Neural progenitor cell (in vitro differentiated cells): Measurements from ENCODE around the gene CRTC2. TPM values are rescaled to one million over a fixed set of nuclear protein-coding genes. Genes with fewer than 3 reads are reported as not detected.

Experiments used
- DNase-seq: peaks from one replicate; pipeline ENCODE4 v3.0.0-alpha.2; 2016; ENCODE audit warnings: low spot score
- H2AFZ ChIP-seq: fragments of 200-600 bp; sonication (generic); replicated peaks from 2 replicates; pipeline ENCODE4 v1.6.1; 2016; ENCODE audit warnings: antibody characterized with exemption
- H3F3A ChIP-seq: fragments of 200-600 bp; sonication (generic); 2 replicates; pipeline ENCODE4 v1.6.1; 2016; ENCODE audit warnings: antibody characterized with exemption, low read depth
- H3K27ac ChIP-seq: fragments of 200-600 bp; sonication (generic); 2 replicates; pipeline ENCODE4 v1.5.1; 2016; ENCODE audit warnings: mild to moderate bottlenecking
- H3K27me3 ChIP-seq: fragments of 200-600 bp; sonication (generic); 2 replicates; pipeline ENCODE4 v1.6.1; 2016; ENCODE audit warnings: mild to moderate bottlenecking, moderate library complexity
- H3K36me3 ChIP-seq: fragments of 200-600 bp; sonication (generic); 2 replicates; pipeline ENCODE4 v1.5.1; 2016
- H3K4me1 ChIP-seq: fragments of 200-600 bp; sonication (generic); 2 replicates; pipeline ENCODE4 v1.6.1; 2016; ENCODE audit warnings: mixed run types
- H3K4me2 ChIP-seq: fragments of 200-600 bp; sonication (generic); 2 replicates; pipeline ENCODE4 v1.6.1; 2016
- H3K4me3 ChIP-seq: fragments of 200-600 bp; sonication (generic); 2 replicates; pipeline ENCODE4 v1.5.1; 2016
- H3K79me2 ChIP-seq: fragments of 200-600 bp; sonication (generic); 2 replicates; pipeline ENCODE4 v1.6.1; 2016; ENCODE audit warnings: low read depth
- H3K9ac ChIP-seq: fragments of 200-600 bp; sonication (generic); 2 replicates; pipeline ENCODE4 v1.6.1; 2016
- H3K9me3 ChIP-seq: fragments of 200-600 bp; sonication (generic); 2 replicates; pipeline ENCODE4 v1.5.1; 2016; ENCODE audit warnings: low read depth
- H4K20me1 ChIP-seq: fragments of 200-600 bp; sonication (generic); 2 replicates; pipeline ENCODE4 v1.6.1; 2016; ENCODE audit warnings: low read depth
- H3K27ac Mint-ChIP-seq: 3 replicates; pipeline ENCODE4 v1.8.0; 2021; ENCODE audit warnings: mixed read lengths
- H3K27me3 Mint-ChIP-seq: 2 replicates; pipeline ENCODE4 v1.8.0; 2022; ENCODE audit warnings: low read depth, mild to moderate bottlenecking, inconsistent platforms, moderate library complexity, mixed read lengths; ENCODE audit not compliant: insufficient read depth
- H3K36me3 Mint-ChIP-seq: 3 replicates; pipeline ENCODE4 v1.8.0; 2021; ENCODE audit warnings: mixed read lengths
- H3K4me1 Mint-ChIP-seq: 3 replicates; pipeline ENCODE4 v1.8.0; 2021; ENCODE audit warnings: mixed read lengths
- H3K4me3 Mint-ChIP-seq: 3 replicates; pipeline ENCODE4 v1.8.0; 2021; ENCODE audit warnings: mild to moderate bottlenecking, moderate library complexity, mixed read lengths
- H3K9me3 Mint-ChIP-seq: 3 replicates; pipeline ENCODE4 v1.8.0; 2020; ENCODE audit warnings: mixed read lengths
- EZH2 ChIP-seq: fragments of 200-600 bp; sonication (generic); IDR thresholded peaks from 2 replicates; pipeline ENCODE4 v1.6.1; 2017; ENCODE audit warnings: antibody characterized with exemption, mild to moderate bottlenecking, moderate library complexity
- EZH2phosphoT487 ChIP-seq: fragments of 200-600 bp; sonication (generic); IDR thresholded peaks from 2 replicates; pipeline ENCODE4 v1.6.1; 2017; ENCODE audit warnings: antibody characterized with exemption
- total RNA-seq: library from RNA; depleted of rRNA; stranded (reverse); fragments of >200 nt; gene quantifications from 2 replicates; pipeline ENCODE4 v1.2.3, GENCODE V29; 2015; ENCODE audit warnings: low replicate concordance
- TF ChIP-seq, protein P1 (sequence below): fragments of 200-600 bp; sonication (generic); IDR thresholded peaks from 2 replicates; pipeline ENCODE4 v1.5.1; 2017; ENCODE audit warnings: antibody characterized with exemption, mild to moderate bottlenecking

CRTC2 gene
- total RNA-seq, 1 donor from 2014 or later: 6.7 TPM

DNA sequence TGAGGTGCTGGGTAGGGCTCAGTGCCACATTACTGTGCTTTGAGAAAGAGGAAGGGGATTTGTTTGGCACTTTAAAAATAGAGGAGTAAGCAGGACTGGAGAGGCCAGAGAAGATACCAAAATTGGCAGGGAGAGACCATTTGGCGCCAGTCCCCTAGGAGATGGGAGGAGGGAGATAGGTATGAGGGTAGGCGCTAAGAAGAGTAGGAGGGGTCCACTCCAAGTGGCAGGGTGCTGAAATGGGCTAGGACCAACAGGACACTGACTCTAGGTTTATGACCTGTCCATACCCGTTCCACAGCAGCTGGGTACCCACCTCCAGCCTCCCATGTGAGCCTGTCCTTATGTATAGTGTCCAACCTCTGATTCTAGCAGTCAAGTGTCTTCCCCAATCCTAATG, 1.0 kb upstream of the CRTC2 start:
- Mint-ChIP-seq H3K27ac (peak overlapping the region; percentile 53), H3K4me3 (peak overlapping the region; percentile 100), H3K4me1 (peaks cover 54% of the 10 kb centered on the region), H3K9me3 (no peaks in the 10 kb centered on the region), H3K36me3 (peaks cover 15% of the 10 kb centered on the region), H3K27me3 (peaks cover 11% of the 10 kb centered on the region)
- DNase-seq: no peak
- Histone ChIP-seq H3K4me1 (peaks cover 31% of the 10 kb centered on the region), H3F3A (peaks cover 32% of the 10 kb centered on the region), H3K27me3 (no peaks in the 10 kb centered on the region), H3K9ac (no peak overlapping the region), H3K27ac (peak overlapping the region; percentile 21), H4K20me1 (peaks cover 40% of the 10 kb centered on the region), H3K4me3 (no peak overlapping the region), H3K4me2 (no peak overlapping the region), H2AFZ (no peak overlapping the region), H3K36me3 (no peaks in the 10 kb centered on the region), H3K79me2 (peaks cover 73% of the 10 kb centered on the region), H3K9me3 (no peaks in the 10 kb centered on the region)
- TF ChIP-seq EZH2 (no peak), EZH2phosphoT487 (no peak)
- TF ChIP-seq, protein P1, sequence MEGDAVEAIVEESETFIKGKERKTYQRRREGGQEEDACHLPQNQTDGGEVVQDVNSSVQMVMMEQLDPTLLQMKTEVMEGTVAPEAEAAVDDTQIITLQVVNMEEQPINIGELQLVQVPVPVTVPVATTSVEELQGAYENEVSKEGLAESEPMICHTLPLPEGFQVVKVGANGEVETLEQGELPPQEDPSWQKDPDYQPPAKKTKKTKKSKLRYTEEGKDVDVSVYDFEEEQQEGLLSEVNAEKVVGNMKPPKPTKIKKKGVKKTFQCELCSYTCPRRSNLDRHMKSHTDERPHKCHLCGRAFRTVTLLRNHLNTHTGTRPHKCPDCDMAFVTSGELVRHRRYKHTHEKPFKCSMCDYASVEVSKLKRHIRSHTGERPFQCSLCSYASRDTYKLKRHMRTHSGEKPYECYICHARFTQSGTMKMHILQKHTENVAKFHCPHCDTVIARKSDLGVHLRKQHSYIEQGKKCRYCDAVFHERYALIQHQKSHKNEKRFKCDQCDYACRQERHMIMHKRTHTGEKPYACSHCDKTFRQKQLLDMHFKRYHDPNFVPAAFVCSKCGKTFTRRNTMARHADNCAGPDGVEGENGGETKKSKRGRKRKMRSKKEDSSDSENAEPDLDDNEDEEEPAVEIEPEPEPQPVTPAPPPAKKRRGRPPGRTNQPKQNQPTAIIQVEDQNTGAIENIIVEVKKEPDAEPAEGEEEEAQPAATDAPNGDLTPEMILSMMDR: no peak

DNA sequence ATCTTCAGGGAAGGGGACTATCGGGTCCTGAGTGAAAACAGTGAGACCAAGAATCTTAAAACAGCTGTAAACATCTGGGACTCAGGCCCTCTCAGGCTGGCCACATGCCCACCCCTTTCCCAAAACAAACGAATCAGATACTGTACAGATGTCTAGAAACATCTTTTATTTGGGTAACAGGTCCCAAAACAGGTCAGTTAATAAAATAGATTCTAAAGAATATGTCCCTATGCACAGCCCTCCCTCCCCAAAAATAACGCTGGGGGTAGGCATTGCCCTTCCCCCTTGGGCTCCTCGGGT, 499 bp upstream of the CRTC2 start:
- H3K79me2 ChIP-seq: peaks cover 75% of the 10 kb centered on the region

GRCh38 chr1:153957744-153958110, 685 bp downstream of the CRTC2 start:
- H3F3A ChIP-seq: peaks cover 23% of the 10 kb centered on the region
- H3K27me3 Mint-ChIP-seq: peaks cover 11% of the 10 kb centered on the region
- no peak for DNase-seq

More for the DNA sequence above, 499 bp upstream of the CRTC2 start:
- H3K9me3 ChIP-seq: no peaks in the 10 kb centered on the region
- Mint-ChIP-seq H3K9me3 (no peaks in the 10 kb centered on the region), H3K36me3 (peaks cover 15% of the 10 kb centered on the region), H3K4me1 (peaks cover 50% of the 10 kb centered on the region), H3K4me3 (peak overlapping the region; percentile 100), H3K27ac (no peak overlapping the region), H3K27me3 (peaks cover 11% of the 10 kb centered on the region)
- no peak overlapping the region for H3K9ac ChIP-seq
- no peak overlapping the region for H2AFZ ChIP-seq
- no peak for TF ChIP-seq EZH2phosphoT487
- TF ChIP-seq, protein P1: no peak
- TF ChIP-seq EZH2: no peak
- peak overlapping the region; percentile 66 for H3K4me2 ChIP-seq
- H3F3A ChIP-seq: peaks cover 27% of the 10 kb centered on the region
- no peaks in the 10 kb centered on the region for H3K36me3 ChIP-seq
- peaks cover 29% of the 10 kb centered on the region for H3K4me1 ChIP-seq
- H4K20me1 ChIP-seq: peaks cover 45% of the 10 kb centered on the region
- no peak overlapping the region for H3K4me3 ChIP-seq
- DNase-seq: no peak
- peak overlapping the region; percentile 21 for H3K27ac ChIP-seq
- no peaks in the 10 kb centered on the region for H3K27me3 ChIP-seq

More at GRCh38 chr1:153957744-153958110, 685 bp downstream of the CRTC2 start:
- peak overlapping the region; percentile 38 for H2AFZ ChIP-seq
- H3K9me3 ChIP-seq: no peaks in the 10 kb centered on the region
- H3K36me3 Mint-ChIP-seq: peaks cover 15% of the 10 kb centered on the region
- peak overlapping the region; percentile 97 for H3K27ac Mint-ChIP-seq
- no peak for TF ChIP-seq EZH2
- TF ChIP-seq, protein P1: no peak
- TF ChIP-seq EZH2phosphoT487: no peak
- H3K4me3 Mint-ChIP-seq: peak overlapping the region; percentile 100
- H3K9me3 Mint-ChIP-seq: no peaks in the 10 kb centered on the region
- H4K20me1 ChIP-seq: peaks cover 51% of the 10 kb centered on the region
- H3K4me2 ChIP-seq: peak overlapping the region; percentile 92
- H3K4me1 ChIP-seq: peaks cover 29% of the 10 kb centered on the region
- peak overlapping the region; percentile 94 for H3K9ac ChIP-seq
- no peaks in the 10 kb centered on the region for H3K36me3 ChIP-seq
- peaks cover 43% of the 10 kb centered on the region for H3K4me1 Mint-ChIP-seq
- H3K27ac ChIP-seq: peak overlapping the region; percentile 81
- H3K79me2 ChIP-seq: peaks cover 77% of the 10 kb centered on the region
- peak overlapping the region; percentile 92 for H3K4me3 ChIP-seq
- no peaks in the 10 kb centered on the region for H3K27me3 ChIP-seq
